SK-MEL-5 (cell line): ENCODE data around the gene ANXA2R. TPM values are rescaled to one million over a fixed set of nuclear protein-coding genes. Genes with fewer than 3 reads are reported as not detected.
"Not testable (repeated sequence)": the region's sequence is repeated elsewhere in the genome, so short reads cannot be mapped to it uniquely, and the experiment has no call there.

Experiments used
- DNase-seq: peaks from one replicate; pipeline ENCODE4 v3.0.0-alpha.2; 2016; ENCODE audit warnings: low read depth, low spot score
- in situ Hi-C: cut with HindIII; loops from 2 replicates; pipeline ENCODE4 v1.10.0; 2016; ENCODE audit warnings: low sequenced_read_pairs, high pct_unique_total_duplicates, low pct_unique_long_range_greater_than_20kb
- total RNA-seq: library from RNA; depleted of rRNA; stranded (reverse); fragments of >200 nt; shearing (Covaris generic); gene quantifications from 2 replicates; pipeline ENCODE4 v1.2.3, GENCODE V29; 2014

ANXA2R gene
- total RNA-seq, 1 experiment from 2014 or later, result 0.45 TPM

GRCh38 chr5:43039152-43039470, 1.0 kb downstream of the ANXA2R start:
- DNase-seq, result no peak
- in situ Hi-C loops, result no loop called here

GRCh38 chr5:43038496-43038989, 1.6 kb downstream of the ANXA2R start:
- in situ Hi-C loops, result no loop called here
- no peak for DNase-seq

- DNase-seq, result no peak
- in situ Hi-C loops, result no loop called here
Measured at GRCh38 chr5:43037636-43038495, 2.3 kb downstream of the ANXA2R start.

GRCh38 chr5:43036856-43037635, 3.1 kb downstream of the ANXA2R start:
- in situ Hi-C loops, result no loop called here

GRCh38 chr5:43036409-43036808, 3.7 kb downstream of the ANXA2R start:
- in situ Hi-C loops, result no loop called here
- DNase-seq, result no peak

More at GRCh38 chr5:43036856-43037635, 3.1 kb downstream of the ANXA2R start:
- no peak for DNase-seq

GRCh38 chr5:43034591-43034968, 5.5 kb downstream of the ANXA2R start:
- in situ Hi-C loops, result no loop called here
- DNase-seq, result no peak

- DNase-seq, result no peak
- in situ Hi-C loops, result no loop called here
Measured at GRCh38 chr5:43033841-43034590, 6.1 kb downstream of the ANXA2R start.

GRCh38 chr5:43027054-43027785, 12.9 kb downstream of the ANXA2R start:
- in situ Hi-C loops, result no loop called here
- DNase-seq, result no peak

- in situ Hi-C loops, result not testable (repeated sequence)
Measured at GRCh38 chr5:43025184-43025950, 14.8 kb downstream of the ANXA2R start.

GRCh38 chr5:43024217-43024616, 15.9 kb downstream of the ANXA2R start:
- no peak for DNase-seq
- in situ Hi-C loops, result no loop called here

More at GRCh38 chr5:43025184-43025950, 14.8 kb downstream of the ANXA2R start:
- not testable (repeated sequence) for DNase-seq

- DNase-seq, result no peak
- in situ Hi-C loops, result no loop called here
Measured at GRCh38 chr5:43021151-43021550, 19.0 kb downstream of the ANXA2R start.

- in situ Hi-C loops, result no loop called here
- no peak for DNase-seq
Measured at GRCh38 chr5:43020399-43020746, 19.7 kb downstream of the ANXA2R start.

GRCh38 chr5:43019614-43020398, 20.3 kb downstream of the ANXA2R start:
- DNase-seq, result peak; percentile 31
- in situ Hi-C loops, result no loop called here

- in situ Hi-C loops, result no loop called here
- no peak for DNase-seq
Measured at GRCh38 chr5:43019291-43019613, 20.9 kb downstream of the ANXA2R start.

GRCh38 chr5:43017428-43017815, 22.7 kb downstream of the ANXA2R start:
- in situ Hi-C loops, result no loop called here

GRCh38 chr5:43016217-43016779, 23.8 kb downstream of the ANXA2R start:
- in situ Hi-C loops, result no loop called here
- DNase-seq, result no peak

More at GRCh38 chr5:43017428-43017815, 22.7 kb downstream of the ANXA2R start:
- DNase-seq, result peak; percentile 59
